GM19238 (cell line): Measurements from ENCODE around the gene ARHGEF17.

ENCODE experiments used
- DNase-seq: peaks from one replicate; pipeline ENCODE4 v3.0.0; 2011; ENCODE audit warnings: low spot score; ENCODE audit not compliant: insufficient read length

ARHGEF17 gene

DNA sequence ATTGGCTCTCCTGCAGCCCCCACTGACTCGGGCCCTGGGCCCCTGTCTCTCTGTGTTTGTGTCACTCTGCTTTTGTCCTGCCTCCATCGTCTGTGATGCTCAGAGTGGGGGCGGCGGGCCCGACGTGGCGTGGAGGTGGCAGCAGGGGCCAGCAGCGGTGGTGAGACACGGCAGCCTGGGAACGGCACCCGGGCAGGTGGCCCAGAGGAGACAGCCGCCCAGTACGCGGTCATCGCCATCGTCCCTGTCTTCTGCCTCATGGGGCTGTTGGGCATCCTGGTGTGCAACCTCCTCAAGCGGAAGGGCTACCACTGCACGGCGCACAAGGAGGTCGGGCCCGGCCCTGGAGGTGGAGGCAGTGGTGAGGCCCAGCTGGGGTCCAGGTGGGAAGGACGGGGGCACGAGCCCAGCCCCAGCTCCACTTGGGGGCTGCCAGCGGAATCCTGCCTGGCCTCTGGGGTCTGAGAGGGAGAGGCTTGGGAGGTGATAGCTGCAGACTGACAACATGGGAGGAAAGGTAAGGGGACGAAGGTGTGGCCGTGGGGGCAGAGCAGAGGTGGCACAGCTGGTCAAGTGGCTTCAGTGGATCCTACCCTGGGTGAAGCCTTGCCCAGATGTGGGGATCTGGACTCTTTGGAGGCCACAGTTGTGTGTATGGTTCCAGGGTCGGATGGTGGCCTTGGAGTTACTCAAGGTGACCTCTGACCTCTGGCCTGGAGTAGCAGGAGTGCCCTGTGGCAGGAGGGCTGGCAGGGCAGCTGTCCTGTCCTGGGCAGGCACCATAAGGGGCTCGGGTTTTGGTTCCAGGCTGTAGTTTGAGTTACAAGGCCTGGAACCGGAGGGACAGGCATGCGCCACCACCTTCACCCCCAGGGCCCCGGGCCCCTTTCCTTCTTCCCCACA is 84.3 kb downstream of the ARHGEF17 start:
- DNase-seq = no peak

DNA sequence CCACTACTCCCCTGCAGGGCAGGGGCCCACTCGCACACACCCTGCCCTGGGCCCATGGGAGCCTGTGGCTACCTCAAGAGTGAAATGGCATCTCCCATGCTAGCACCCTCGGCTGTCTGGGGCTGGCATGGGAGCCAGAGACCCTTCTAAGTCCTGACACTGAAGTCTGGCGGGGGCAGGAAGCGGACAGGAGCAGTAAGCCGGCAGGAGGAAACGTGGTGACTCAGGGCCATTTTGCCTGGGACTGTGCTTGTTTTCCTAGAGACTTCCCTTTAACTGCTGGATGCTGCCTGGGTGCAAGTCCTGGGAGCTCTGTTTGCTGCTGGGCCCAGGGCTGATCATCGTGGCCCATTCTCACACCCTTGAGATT is 84.9 kb downstream of the ARHGEF17 start:
- no peak for DNase-seq

DNA sequence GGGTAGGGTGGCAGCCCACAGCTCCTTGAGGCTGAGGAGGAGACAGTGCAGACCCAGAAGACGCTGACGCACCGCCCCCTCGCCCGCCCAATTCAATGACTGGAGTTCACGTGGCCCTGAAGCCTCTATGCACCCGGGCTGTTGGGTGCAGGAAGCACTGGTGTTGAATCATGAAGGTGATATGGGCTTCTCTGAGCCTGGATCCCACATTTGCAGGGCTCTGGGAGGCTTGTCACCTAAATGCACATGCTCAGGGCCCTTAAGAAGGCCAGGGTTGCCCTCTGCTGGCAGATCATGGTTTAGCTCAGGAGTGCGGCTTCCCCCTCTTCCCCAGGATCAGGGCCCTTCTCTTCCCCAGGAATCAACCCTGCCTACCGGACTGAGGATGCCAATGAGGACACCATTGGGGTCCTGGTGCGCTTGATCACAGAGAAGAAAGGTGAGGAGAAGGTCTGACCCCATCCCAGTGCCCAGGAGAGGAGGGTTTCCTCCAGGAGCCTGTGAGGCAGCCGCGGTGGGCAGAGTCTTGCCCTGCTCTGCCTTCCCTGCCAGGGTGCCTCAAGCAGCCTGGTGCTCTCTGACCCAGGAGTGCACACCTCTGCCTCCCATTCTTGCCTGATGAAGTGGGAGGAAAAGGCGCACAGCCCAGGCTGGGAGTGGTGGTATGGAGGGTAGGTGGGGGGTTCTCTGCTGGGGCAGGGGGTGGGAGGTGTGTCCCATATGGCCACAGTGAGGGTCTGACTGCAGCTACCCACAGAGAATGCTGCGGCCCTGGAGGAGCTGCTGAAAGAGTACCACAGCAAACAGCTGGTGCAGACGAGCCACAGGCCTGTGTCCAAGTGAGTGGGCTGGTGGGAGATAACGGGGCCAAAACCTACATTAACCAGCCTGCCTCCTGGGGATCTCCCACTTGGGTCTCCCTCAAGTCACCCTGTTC is 85.7 kb downstream of the ARHGEF17 start:
- DNase-seq = peak; percentile 77

DNA sequence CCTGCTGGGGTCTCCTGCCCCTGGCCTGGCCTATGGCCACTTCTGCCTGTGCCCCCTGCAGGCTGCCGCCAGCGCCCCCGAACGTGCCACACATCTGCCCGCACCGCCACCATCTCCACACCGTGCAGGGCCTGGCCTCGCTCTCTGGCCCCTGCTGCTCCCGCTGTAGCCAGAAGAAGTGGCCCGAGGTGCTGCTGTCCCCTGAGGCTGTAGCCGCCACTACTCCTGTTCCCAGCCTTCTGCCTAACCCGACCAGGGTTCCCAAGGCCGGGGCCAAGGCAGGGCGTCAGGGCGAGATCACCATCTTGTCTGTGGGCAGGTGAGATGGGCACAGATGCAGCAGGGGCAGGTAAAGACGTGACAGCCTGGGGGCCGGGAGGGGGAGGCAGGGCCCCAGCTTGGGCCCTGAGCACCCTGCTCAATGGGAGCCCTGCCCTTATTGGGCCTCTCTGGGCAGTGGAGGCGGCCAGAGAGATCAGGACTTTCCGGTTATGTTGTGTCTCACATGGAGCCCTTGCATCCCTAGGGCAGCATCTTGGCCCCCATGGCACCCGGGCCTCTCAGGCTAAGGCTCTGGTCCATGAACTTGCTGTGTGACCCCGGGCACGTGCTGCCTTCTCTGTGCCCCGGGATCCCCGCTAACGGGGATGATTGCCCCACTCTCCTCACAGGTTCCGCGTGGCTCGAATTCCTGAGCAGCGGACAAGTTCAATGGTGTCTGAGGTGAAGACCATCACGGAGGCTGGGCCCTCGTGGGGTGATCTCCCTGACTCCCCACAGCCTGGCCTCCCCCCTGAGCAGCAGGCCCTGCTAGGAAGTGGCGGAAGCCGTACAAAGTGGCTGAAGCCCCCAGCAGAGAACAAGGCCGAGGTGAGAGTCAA is 86.6 kb downstream of the ARHGEF17 start:
- DNase-seq = no peak

DNA sequence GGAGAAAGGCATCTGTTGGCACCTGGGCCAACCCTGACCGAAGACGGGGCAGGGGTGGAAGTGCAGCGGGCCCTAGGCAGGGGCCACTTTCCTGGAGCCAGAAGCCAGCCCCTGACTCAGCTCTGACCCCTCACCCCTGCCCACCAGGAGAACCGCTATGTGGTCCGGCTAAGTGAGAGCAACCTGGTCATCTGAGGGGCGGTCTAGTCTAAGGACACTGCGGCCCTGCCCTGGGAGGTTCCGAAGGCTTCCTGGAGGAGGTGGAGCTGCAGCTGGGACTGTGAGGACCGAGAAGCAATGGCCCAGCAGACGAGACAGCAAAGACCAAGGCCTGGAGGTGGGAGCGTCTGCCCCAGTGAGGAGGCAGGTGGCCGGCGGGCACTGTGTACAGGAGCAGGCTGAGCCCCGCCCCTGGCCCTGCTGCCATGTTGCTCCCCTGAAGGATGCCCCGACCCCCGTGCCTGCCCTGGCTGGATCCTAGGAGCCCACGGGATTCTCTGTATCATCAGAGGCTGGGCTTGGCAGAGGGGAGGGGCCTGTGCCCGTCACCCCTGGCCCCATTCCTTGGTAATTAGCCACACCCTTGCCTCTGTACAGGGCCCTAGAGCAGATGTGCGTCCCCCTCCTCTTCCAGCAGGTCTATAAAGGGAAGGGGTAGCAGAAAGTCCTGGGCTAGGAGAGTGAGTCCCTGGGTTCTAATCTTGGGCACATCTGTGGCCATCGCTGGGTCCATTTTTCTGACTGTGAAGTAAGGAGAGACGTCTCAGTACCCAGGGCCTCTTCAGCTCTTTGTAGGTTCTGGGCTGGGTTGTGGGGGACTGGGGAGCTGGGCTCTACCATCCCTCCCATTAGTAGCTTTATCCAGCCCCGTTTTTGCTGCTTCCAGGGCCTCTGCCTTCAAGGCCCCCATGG is 87.5 kb downstream of the ARHGEF17 start:
- DNase-seq = no peak

DNA sequence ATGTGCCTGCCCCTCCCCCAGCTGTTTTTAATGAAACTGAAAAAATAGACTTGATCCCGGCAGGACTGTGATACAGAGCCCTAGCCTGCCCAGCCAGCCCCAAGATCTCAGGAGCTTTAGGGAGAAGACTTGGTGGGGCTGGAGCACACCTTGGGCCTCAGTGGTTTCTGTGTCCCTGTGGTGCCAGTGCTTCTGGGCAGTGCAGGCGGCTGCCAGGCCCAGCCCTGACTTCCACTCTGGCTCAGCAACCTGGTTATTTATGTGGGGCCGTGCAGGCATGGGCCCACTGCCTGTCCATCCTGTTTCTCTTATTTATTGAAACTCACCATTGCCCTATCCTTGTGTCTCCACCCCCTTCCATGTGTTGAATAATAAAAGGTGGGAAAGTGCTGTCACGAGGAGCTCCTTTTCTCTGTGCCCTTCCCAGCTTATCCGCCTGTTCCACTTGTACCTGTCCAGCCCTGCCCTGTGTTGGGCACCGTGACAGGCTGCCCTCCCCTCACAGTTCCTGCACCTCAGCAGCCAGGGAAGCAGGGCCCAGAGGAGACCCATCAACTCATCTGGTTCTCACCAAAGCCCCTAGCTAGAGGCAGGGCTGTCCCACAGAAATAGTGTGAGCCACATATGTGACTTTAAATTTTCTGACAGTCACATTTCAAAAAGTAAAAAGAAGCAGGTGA is 88.3 kb downstream of the ARHGEF17 start:
- no peak for DNase-seq

DNA sequence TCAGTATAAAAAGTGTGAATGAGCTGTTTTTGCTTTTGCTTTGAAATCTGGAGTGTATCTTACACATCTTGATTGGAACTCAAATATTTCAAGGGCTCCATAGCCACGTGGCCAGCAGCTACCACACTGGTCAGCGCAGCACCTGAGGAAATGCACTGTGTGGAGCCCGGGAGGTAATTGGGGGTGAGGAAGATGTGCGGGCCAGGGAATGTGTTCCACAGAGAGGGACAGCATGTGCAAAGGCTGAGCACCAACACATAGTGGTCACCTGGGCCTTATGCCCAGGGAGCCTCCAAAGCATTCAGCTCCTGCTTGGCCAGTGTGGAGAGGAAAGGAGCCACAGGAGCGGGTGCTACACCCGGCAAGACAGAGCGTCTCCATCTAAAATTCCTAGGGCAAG is 88.9 kb downstream of the ARHGEF17 start:
- DNase-seq = no peak

DNA sequence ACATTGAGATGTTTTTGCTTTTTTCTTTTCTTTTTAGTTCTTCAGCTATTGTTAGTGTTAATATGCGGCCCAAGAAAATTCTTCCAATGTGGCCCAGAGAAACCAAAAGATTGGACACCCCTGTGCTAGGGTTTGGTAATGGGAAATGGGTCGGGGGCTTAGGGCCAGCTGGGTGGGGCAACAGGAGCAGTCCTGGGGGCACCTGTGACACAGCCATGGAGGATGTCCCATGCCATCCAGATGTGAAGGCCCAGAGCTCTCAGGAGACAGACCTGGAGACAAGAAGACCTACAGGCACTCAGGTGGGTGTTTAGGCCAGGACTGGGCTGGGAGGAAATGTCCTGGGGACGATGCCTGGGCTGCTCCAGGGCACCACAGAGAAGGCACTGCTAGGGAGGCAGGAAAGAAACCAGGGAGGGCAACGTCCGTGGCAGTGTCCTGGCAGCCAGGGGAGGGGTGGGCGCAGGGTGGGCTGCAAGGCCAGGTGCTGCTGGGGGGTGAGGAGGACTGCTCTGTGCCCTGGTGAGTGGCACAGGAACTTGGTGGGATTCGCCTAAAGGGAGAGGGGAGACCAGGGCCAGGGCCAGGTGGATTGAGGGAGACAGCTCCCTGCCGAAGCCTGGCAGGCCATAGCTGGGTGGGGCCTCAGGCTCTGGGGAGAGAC is 89.5 kb downstream of the ARHGEF17 start:
- DNase-seq = no peak

DNA sequence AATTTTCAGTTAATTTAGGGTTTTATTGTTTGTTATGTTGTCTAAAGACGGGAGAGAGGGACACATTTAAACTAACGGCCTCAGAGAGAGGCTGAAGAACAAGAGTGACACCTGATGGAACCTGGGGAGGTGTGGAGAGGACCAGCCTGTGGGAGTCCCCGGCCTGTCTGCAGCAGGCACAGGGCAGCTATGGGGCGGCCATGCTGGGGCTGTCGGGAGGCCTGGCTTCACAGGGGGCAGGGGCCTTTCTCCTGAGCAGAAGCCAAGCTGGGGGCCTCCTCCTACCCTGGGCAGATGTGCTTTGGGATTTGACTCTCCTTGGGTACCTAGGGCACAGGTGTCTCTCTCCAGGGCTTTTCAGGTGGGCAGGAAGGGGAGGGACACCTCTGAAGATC is 90.1 kb downstream of the ARHGEF17 start:
- DNase-seq = no peak

DNA sequence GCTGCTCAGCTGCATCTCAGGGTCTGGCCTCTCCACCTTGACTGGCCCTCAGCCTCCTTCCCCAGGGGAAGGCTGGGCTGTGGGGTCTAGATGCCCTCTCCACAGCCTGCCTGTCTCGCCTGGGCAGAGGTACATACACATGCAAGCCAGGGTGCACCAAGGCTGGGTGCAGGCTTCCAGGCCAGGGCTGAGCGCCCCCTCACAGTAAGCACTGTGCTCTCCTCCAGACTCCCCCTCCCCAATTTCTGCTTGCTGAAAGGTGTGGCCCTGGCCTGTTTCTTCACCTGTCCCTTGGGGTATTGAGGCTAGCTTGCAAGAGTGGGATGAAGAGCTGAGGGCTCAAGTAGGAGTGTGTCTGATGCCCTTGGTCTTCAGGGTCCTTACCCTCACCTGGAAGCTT is 90.6 kb downstream of the ARHGEF17 start:
- DNase-seq = no peak

DNA sequence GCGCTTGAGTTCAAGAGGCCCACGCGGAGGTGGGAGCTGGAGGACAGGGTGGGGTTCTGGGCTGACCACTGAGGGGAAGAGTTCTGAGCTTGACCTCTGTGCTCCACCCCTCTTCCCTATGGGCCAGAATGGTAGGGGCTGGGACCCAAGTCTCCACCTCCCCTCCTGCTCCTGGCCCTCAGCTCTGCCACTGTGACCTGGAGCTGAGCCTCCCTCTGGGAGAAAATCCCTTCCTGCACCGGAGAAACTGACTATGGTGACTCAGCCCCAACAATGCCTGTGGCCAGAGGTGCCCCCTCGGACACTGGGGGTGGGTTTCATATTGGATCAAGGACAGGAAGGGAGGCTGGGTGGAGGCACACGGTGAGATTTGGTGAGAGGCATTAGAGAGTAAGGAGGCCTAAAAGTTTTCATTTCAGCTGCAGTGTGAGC is 91.1 kb downstream of the ARHGEF17 start:
- no peak for DNase-seq

DNA sequence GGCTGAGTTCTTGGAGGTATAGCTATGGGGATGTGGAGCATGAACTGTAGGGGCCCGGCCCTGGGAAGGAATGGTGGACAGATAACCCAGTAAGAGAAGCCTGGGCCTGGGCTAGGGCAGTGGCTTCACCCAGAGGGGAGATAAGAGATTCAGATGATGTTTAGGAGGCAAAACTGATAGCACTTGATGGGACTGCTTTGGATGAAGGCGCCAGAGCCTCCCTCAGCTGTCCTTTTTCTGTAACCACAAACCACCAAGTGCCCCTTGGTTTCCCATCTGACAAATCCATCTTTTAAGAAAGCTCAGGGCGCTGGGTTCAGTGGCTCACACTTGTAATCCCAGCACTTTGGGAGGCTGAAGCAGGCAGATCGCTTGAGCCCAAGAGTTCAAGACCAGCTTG is 91.6 kb downstream of the ARHGEF17 start:
- no peak for DNase-seq

DNA sequence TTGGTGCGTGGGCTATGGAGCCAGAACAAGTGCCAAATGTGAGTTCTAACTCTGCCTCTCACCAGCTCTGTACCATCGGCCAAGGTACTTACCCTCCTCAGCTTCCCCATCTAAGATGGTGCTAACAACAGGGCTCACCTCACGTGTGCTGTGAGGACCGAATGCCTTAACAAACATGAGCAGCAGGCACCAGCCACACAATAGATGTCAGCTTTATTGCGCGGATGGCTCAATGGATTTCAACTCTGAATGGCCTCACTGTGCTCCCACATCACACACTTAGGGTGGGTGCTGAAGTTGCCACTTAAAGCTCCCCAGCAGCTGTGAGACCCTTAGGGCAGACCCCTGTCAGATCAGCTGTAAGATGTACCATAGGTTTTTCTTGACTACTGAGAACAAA is 92.2 kb downstream of the ARHGEF17 start:
- no peak for DNase-seq

DNA sequence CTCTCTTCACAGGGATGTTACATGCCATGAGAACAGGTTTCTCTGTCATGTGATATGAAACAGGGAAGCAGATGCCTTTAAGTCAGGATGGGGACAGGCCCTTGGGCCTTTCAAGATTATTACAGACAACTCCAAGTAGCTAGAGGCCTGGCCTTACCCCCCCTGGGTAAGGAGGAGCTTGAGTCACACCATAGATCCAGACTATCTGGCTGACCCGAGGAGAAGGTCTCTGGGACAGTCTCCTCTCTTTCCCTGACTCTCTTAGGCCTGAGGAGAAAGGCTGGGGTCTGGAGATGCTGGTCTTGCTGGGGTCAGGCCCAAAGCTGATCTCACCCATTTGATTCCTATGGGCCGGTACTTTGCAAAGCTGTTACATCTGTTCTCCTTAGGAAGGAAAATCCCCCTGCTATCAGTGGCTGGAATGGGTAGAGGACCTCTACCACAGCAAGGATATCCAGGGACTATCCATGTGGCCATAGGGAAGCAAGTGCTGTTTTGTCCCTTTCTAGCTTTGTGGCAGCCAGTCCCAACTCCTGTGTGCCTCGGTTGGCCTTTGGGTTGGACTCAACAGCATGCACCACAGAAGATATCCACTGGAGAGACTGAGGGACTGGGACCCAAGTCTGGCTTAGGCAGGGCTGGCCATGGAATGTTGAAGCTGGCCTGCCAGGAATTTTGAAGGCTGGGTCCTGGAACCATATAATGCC is 93.3 kb downstream of the ARHGEF17 start:
- DNase-seq = no peak

DNA sequence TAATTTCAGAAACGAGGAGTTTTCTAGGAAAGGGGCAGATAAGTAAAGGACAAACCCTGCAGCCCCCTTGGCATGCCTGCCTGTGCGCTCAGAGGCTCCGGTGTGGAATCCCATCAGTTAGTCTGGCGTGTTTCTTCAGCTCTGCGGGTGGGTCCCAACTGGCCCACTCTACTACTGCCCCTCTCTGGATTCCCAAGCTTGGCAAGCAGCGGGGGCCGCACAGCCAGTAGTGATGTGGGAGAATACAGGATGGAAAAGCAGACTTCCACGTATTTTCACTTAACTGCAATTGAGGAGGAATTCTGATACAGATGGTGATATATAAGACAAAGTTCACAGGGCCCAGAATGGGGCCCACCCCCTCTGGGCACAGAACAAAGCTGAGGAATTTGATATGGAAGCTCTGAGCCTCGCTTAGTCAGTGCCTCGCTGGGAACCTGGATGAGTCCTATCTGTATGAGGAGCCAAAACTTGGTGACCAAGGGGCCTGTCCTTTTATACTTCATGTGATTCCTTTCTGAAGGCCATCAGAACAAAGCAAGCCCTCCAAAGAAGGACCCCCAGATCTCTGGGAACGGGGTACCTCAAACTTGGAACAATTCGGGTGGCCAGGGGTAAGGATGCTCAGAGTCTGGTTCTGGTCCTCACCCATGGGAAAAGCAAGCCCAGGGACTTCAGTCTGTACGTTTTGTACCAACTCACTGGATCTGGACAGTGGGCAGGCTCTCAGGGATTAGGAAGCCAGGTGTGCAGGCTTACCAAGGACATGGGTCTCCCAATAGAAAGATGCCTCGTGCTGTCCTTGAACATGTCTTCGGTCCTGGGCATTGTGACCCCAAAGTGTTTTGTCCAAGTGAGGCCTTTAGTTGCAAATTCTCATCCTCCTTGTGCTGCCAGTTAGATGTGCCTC is 94.1 kb downstream of the ARHGEF17 start:
- DNase-seq = no peak

DNA sequence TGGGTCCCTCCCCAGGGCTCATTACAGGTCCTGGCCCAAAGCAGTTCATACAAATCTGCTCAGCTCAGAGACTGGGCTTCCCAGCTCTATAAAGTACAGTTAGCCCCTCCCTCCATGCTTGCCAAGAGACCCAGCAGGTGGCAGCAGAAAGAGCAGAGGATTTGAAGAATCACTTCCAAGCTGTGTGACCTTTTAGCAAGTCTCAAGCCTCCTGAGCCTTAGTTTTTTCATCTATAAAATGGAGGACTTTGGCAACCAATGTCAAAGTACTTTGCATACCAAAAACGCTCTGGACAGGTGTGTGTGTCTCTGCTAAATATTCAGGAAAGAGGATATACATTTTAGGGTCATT is 94.7 kb downstream of the ARHGEF17 start:
- no peak for DNase-seq

DNA sequence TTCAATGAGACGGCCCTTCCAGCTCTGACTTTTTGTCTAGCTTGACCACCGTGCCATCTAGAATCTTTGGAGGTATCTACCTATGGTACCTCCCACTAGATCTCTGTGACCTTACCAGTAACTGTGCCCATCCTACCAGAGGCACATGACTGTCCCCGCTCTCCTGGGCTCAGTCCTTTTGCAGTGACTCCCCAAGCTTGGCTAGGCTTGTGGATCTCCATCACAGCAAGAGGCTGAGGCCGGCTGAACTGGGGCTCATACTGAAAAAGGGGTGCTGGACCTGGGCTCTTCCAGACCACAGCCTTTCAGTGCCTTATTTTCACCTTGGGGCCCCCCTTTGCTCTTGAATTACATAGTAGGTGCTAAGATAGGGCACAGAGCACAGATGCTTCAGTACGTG is 95.5 kb downstream of the ARHGEF17 start:
- no peak for DNase-seq

DNA sequence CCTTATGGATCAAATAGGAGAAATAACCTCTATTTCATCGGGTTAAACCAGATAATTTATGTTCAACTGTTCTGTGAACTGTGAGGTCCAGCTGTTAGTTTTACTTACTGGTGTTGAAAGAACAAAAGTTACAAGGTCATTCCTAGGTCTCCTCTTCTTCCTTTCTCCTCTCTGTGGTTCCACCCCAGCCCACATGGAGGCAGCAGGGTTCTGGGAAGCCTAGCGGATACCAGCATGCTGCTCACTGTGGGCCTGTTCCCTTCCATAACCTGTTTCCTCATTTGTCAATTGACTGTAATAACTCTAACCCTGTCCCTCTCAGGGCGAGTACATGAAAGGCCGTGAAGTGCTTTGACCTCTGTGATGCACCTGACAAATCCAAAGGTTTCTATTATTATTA is 96.0 kb downstream of the ARHGEF17 start:
- no peak for DNase-seq
